Measurements from ENCODE around the gene RPN2. TPM values are rescaled to one million over a fixed set of nuclear protein-coding genes. Genes with fewer than 3 reads are reported as not detected.

The RPN2 gene
- total and polyA plus RNA-seq, 2 of the 13 experiments (the other 11 are each of a cell fraction or from before 2014, with no cell fraction given), result 587 to 1,818 TPM

- TF ChIP-seq ZNF350 (CRISPR knock-in tag; IDR thresholded peaks at IDR 0.05; ENCODE audit: borderline replicate concordance, low read depth) (peak; percentile 89), ZNF737 (CRISPR knock-in tag; IDR thresholded peaks at IDR 0.05; ENCODE audit: borderline replicate concordance) (0 out of 2 replicates have a peak, but pooled peaks have one; percentile 39), BRF2 (CRISPR knock-in tag; IDR thresholded peaks at IDR 0.05) (peak; percentile 95), ZNF562 (CRISPR knock-in tag; IDR thresholded peaks at IDR 0.05; ENCODE audit: borderline replicate concordance) (no peak), ATF7 (IDR thresholded peaks at IDR 0.05) (peak; percentile 92), ATF7 (CRISPR knock-in tag; IDR thresholded peaks at IDR 0.05) (no peak; the same call in 1 of the 2 replicates), ZHX2 (IDR thresholded peaks at IDR 0.05; ENCODE audit: low read depth) (no peak), ZHX2 (CRISPR knock-in tag; IDR thresholded peaks at IDR 0.05; ENCODE audit: borderline replicate concordance) (0 out of 2 replicates have a peak, but pooled peaks have one; percentile 86), SOX6 (IDR thresholded peaks at IDR 0.05) (no peak), SOX6 (CRISPR knock-in tag; IDR thresholded peaks at IDR 0.05) (peak; percentile 75), ATAD3A (CRISPR knock-in tag; IDR thresholded peaks at IDR 0.05) (peak; percentile 34; the same call in 1 of the 2 replicates), CC2D1A (CRISPR knock-in tag; IDR thresholded peaks at IDR 0.05) (peak; percentile 92), SMAD1 (CRISPR knock-in tag; IDR thresholded peaks at IDR 0.05; ENCODE audit: borderline replicate concordance, low read depth) (no peak), MTF1 (CRISPR knock-in tag; IDR thresholded peaks at IDR 0.05) (peak; percentile 50; the same call in 1 of the 2 replicates), TBL1XR1 (IDR thresholded peaks at IDR 0.05; ENCODE audit: borderline replicate concordance, low read length, partially characterized antibody) (peak; percentile 28), MXI1 (IDR thresholded peaks at IDR 0.05; ENCODE audit: borderline replicate concordance, low read depth, low read length) (peak; percentile 77; the same call in 1 of the 3 replicates), ZNF629 (CRISPR knock-in tag; conservative IDR thresholded peaks at IDR 0.05) (peak; percentile 31; the same call in 1 of the 2 replicates), SYNCRIP (IDR thresholded peaks at IDR 0.05; ENCODE audit: insufficient read depth, low read depth, low read length) (no peak), NFYC (CRISPR knock-in tag; IDR thresholded peaks at IDR 0.05) (peak; percentile 99)
- TF ChIP-seq, protein P1, sequence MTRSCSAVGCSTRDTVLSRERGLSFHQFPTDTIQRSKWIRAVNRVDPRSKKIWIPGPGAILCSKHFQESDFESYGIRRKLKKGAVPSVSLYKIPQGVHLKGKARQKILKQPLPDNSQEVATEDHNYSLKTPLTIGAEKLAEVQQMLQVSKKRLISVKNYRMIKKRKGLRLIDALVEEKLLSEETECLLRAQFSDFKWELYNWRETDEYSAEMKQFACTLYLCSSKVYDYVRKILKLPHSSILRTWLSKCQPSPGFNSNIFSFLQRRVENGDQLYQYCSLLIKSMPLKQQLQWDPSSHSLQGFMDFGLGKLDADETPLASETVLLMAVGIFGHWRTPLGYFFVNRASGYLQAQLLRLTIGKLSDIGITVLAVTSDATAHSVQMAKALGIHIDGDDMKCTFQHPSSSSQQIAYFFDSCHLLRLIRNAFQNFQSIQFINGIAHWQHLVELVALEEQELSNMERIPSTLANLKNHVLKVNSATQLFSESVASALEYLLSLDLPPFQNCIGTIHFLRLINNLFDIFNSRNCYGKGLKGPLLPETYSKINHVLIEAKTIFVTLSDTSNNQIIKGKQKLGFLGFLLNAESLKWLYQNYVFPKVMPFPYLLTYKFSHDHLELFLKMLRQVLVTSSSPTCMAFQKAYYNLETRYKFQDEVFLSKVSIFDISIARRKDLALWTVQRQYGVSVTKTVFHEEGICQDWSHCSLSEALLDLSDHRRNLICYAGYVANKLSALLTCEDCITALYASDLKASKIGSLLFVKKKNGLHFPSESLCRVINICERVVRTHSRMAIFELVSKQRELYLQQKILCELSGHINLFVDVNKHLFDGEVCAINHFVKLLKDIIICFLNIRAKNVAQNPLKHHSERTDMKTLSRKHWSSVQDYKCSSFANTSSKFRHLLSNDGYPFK (CRISPR knock-in tag; IDR thresholded peaks at IDR 0.05; ENCODE audit: borderline replicate concordance), result peak; percentile 94; the same call in 1 of the 2 replicates
Measured at GRCh38 chr20:37178839-37179682, at the start of gene RPN2, which contains the start of gene MROH8 (continued).

Data from HepG2 (cell line).